T-helper 2 cell treated with Interferon-gamma antibody and Interleukin-4, amounts not matched to agents 5 μg/mL and 100 μg/mL, for 36 hours (primary cell): Measurements from ENCODE around the gene SAFB2.
"Not testable (repeated sequence)": the region's sequence is repeated elsewhere in the genome, so short reads cannot be mapped to it uniquely, and the experiment has no call there.

ENCODE experiments used
- DNase-seq: peaks from one replicate; pipeline ENCODE4 v3.0.0; 2021; ENCODE audit warnings: low spot score
- H3K27ac Mint-ChIP-seq: one replicate; pipeline ENCODE4 v1.8.0; 2021; ENCODE audit warnings: mild to moderate bottlenecking, mixed read lengths
- H3K27me3 Mint-ChIP-seq: one replicate; pipeline ENCODE4 v1.8.0; 2021; ENCODE audit warnings: low read depth, mixed read lengths
- H3K36me3 Mint-ChIP-seq: one replicate; pipeline ENCODE4 v1.8.0; 2021; ENCODE audit warnings: low read depth, mixed read lengths
- H3K4me1 Mint-ChIP-seq: one replicate; pipeline ENCODE4 v1.8.0; 2021; ENCODE audit warnings: low read depth, mixed read lengths
- H3K4me3 Mint-ChIP-seq: one replicate; pipeline ENCODE4 v1.8.0; 2022; ENCODE audit warnings: mild to moderate bottlenecking, moderate library complexity, mixed read lengths
- H3K9me3 Mint-ChIP-seq: one replicate; pipeline ENCODE4 v1.8.0; 2021; ENCODE audit warnings: mixed read lengths

The SAFB2 gene

DNA sequence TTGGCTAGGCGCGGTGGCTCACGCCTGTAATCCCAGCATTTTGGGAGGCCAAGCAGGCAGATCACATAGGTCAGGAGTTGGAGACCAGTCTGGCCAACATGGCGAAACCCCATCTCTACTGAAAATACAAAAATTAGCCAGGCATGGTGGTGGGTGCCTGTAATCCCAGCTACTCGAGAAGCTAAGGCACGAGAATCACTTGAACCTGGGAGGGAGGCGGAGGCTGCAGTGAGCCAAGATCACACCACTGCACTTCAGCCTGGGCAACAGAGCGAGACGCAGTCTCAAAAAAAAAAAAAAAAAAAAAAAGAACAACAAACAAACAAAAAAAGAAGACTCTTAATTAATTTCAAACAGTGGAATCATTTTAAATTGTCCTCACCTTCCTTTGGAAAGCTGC, 13.8 kb downstream of the SAFB2 start:
- H3K4me1 Mint-ChIP-seq, H3K4me3 Mint-ChIP-seq, H3K27ac Mint-ChIP-seq, DNase-seq, H3K9me3 Mint-ChIP-seq, H3K27me3 Mint-ChIP-seq: not testable (repeated sequence)
- H3K36me3 Mint-ChIP-seq, result peaks cover 73% of the 10 kb centered on the region

DNA sequence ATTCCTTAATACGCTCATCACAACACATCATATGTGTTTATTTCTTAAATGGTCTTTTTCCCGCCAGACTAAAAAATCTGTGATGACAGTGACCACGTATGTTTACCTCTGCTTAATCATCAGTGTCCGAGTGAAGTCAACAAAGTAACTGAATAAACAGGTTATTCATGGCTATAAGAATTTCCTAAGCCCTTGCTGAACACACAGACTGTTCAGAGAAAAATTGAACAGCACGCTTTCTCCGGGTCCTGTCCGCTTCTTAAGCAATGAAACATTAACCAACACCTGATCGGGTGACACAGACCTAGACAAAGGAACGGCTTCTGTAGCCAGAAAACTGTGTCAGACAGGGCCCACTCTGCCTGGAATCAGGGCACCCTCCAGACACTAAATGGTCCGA, 14.3 kb downstream of the SAFB2 start:
- DNase-seq, result no peak

DNA sequence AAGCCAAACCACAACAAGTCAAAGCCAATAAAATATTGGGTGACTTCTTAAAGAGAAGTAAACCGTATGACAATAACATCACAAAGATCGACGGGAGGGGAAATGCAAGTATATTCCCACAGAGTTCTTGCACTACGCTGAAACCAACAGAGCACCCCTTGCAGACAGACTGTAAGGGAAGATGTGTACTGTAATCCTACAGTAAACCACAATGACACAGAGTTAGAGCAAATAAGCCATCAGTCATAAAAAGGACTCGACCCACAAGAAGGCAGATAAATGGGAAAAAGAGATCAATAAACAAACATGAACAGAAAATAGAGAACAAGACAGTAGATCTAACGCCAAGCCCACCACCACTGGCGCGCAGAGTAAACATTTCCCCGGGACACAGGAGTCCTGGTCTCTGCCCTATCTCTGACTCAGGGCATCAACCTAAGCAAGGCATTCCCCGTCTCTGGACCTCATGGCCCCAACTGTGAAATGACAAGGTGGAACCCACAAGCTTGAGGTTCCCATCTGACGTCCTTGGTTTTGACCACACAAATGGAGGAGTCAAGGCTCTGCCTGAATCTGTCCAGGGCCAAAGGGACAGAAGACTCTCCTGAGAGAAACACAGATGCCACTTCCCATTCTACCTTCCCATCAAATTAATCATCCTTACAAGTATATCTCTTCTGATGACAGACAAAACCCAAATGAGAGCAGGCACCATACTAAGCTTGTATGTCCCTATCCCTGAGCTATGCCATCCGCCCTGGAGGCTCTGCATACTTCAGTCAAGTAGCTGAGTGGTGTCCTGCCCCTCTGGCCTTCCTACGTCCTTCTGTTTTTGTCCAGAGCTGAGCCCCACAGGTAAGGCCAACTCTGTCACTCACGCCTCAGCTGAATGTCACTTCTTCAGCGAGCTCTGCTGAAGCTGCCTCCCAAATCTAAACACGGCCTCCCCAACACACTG, 15.0 kb downstream of the SAFB2 start:
- Mint-ChIP-seq H3K27ac (no peak overlapping the region), H3K27me3 (no peaks in the 10 kb centered on the region), H3K4me1 (no peaks in the 10 kb centered on the region), H3K9me3 (no peaks in the 10 kb centered on the region), H3K4me3 (no peak overlapping the region), H3K36me3 (peaks cover 68% of the 10 kb centered on the region)
- no peak for DNase-seq

More for the DNA sequence above, 14.3 kb downstream of the SAFB2 start:
- Mint-ChIP-seq H3K4me1 (no peaks in the 10 kb centered on the region), H3K27me3 (no peaks in the 10 kb centered on the region), H3K9me3 (no peaks in the 10 kb centered on the region), H3K36me3 (peaks cover 73% of the 10 kb centered on the region), H3K4me3 (no peak overlapping the region), H3K27ac (no peak overlapping the region)

- no peak overlapping the region for H3K4me3 Mint-ChIP-seq
- H3K9me3 Mint-ChIP-seq, result no peaks in the 10 kb centered on the region
- peaks cover 2% of the 10 kb centered on the region for H3K4me1 Mint-ChIP-seq
- H3K27ac Mint-ChIP-seq, result no peak overlapping the region
- no peaks in the 10 kb centered on the region for H3K27me3 Mint-ChIP-seq
- DNase-seq, result no peak
- peaks cover 66% of the 10 kb centered on the region for H3K36me3 Mint-ChIP-seq
Observed at GRCh38 chr19:5605362-5605761, 17.2 kb downstream of the SAFB2 start.

DNA sequence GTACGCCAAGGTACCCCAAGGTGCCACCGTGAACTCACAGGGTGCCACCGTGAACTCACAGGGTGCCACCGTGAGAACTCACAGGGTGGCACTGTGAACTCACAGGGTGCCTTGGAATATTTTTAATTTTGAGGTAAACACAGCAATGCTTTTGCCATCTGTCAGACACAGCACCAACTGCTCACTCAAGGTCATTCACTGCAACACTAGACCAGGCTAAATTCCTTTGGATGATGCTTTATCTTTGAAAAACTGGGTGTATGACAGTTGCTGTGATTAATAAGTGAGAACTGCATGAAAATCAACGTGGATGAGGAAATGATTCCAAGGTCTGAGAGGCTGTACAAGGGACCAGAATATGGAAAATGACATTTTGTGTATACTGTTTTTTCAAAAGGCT, 18.9 kb downstream of the SAFB2 start:
- H3K9me3 Mint-ChIP-seq, result no peaks in the 10 kb centered on the region
- no peaks in the 10 kb centered on the region for H3K27me3 Mint-ChIP-seq
- H3K36me3 Mint-ChIP-seq, result peaks cover 69% of the 10 kb centered on the region
- H3K4me3 Mint-ChIP-seq, result no peak overlapping the region
- no peak for DNase-seq
- H3K4me1 Mint-ChIP-seq, result peaks cover 2% of the 10 kb centered on the region
- H3K27ac Mint-ChIP-seq, result no peak overlapping the region

DNA sequence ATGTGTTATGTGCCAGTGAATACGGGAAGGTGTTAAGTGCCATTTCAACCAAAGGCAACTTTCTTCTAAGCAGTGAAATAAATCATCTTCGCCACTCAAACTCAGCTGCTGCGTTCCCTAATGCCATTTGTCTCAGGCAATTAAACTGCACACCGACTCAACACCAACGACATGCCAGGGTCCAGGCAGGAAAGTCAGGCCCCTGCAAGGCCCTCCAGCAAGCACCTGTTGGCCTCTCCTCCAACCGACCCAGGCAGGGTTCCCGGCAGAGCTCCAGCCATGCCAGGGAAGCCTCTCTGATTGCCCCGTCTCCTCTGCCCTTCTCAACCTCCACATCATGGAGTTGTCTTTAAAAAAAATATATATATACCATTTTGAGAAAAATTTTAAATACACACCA, 21.8 kb downstream of the SAFB2 start:
- no peak overlapping the region for H3K4me3 Mint-ChIP-seq
- H3K9me3 Mint-ChIP-seq, result no peaks in the 10 kb centered on the region
- H3K4me1 Mint-ChIP-seq, result peaks cover 2% of the 10 kb centered on the region
- no peaks in the 10 kb centered on the region for H3K27me3 Mint-ChIP-seq
- no peak overlapping the region for H3K27ac Mint-ChIP-seq
- no peak for DNase-seq
- H3K36me3 Mint-ChIP-seq, result peaks cover 64% of the 10 kb centered on the region

- Mint-ChIP-seq H3K36me3 (peaks cover 67% of the 10 kb centered on the region), H3K4me3 (no peak overlapping the region), H3K27ac (no peak overlapping the region), H3K9me3 (no peaks in the 10 kb centered on the region), H3K27me3 (no peaks in the 10 kb centered on the region), H3K4me1 (peaks cover 3% of the 10 kb centered on the region)
- DNase-seq, result no peak
Observed at GRCh38 chr19:5595745-5596144, 26.8 kb downstream of the SAFB2 start.

- Mint-ChIP-seq H3K4me3 (no peak overlapping the region), H3K27ac (no peak overlapping the region), H3K36me3 (peaks cover 67% of the 10 kb centered on the region), H3K4me1 (peaks cover 3% of the 10 kb centered on the region), H3K9me3 (no peaks in the 10 kb centered on the region), H3K27me3 (no peaks in the 10 kb centered on the region)
- no peak for DNase-seq
Observed at GRCh38 chr19:5595129-5595528, 27.4 kb downstream of the SAFB2 start.

DNA sequence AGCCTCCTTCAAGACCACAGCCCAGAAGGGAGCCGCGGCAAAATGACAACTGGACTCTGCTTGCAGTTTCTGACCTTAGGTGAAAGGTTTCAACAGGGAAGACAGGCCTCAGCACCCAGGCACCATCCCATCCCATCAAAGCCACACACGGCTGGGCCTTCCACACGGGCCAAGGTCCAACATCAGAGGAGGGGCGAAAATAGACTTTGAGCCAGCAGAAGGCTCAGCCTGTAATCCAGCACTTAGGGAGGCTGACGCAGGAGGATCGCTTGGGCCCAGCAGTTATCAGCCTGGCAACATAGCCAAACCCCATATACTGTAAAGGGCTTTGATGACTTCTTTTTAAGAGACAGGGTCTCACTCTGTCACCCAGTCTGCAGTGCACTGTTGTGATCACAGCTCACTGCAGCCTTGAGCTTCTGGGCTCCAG, 28.0 kb downstream of the SAFB2 start:
- no peak overlapping the region for H3K27ac Mint-ChIP-seq
- H3K36me3 Mint-ChIP-seq, result peaks cover 66% of the 10 kb centered on the region

DNA sequence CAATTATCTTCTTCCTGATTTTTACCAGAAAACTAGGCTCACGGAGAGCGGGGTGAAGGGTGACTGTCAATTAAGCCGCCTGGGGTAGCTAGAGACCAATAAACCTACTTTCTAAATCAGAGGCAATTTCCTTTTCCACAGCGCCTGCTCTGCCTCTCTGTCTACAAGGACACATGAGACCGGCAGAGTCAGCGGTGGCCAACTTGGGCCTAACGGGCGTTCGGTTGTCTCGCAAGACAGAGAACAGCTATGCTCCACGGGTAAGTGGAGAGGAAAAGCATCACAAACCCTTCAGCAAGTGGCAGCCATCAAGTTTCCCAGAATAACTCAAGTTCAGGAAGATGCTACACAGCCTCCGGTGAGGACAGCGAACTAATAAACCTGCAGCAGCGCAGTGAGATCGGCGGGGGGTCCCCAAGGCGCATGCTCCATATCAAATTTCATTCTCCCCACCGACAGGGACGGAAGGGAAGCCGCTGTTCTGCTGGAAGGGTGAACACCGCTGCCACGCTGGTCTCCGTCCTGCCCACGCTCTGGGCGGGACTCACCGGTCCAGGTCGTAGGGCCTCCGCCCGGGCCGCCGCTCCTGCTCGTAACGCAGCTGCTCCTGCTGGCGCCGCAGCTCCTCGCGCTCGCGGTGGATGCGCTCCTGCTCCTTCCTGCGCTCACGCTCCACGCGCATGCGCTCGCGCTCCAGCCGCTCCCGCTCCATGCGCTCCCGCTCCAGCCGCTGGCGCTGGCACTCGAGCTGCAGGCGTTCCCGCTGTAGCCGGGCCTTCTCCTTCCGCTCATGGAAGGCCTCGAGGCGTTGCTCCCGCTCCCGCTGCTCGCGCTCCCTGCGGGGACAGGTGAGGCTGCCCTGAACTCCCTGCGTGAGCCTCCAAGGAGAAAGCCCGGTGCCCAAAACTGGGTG, 29.0 kb downstream of the SAFB2 start:
- peaks cover 3% of the 10 kb centered on the region for H3K4me1 Mint-ChIP-seq
- H3K9me3 Mint-ChIP-seq, result no peaks in the 10 kb centered on the region
- no peaks in the 10 kb centered on the region for H3K27me3 Mint-ChIP-seq
- H3K36me3 Mint-ChIP-seq, result peaks cover 64% of the 10 kb centered on the region
- H3K4me3 Mint-ChIP-seq, result no peak overlapping the region
- no peak for DNase-seq
- no peak overlapping the region for H3K27ac Mint-ChIP-seq

More for the DNA sequence above, 28.0 kb downstream of the SAFB2 start:
- peaks cover 3% of the 10 kb centered on the region for H3K4me1 Mint-ChIP-seq
- no peak for DNase-seq
- no peak overlapping the region for H3K4me3 Mint-ChIP-seq
- no peaks in the 10 kb centered on the region for H3K27me3 Mint-ChIP-seq
- no peaks in the 10 kb centered on the region for H3K9me3 Mint-ChIP-seq

DNA sequence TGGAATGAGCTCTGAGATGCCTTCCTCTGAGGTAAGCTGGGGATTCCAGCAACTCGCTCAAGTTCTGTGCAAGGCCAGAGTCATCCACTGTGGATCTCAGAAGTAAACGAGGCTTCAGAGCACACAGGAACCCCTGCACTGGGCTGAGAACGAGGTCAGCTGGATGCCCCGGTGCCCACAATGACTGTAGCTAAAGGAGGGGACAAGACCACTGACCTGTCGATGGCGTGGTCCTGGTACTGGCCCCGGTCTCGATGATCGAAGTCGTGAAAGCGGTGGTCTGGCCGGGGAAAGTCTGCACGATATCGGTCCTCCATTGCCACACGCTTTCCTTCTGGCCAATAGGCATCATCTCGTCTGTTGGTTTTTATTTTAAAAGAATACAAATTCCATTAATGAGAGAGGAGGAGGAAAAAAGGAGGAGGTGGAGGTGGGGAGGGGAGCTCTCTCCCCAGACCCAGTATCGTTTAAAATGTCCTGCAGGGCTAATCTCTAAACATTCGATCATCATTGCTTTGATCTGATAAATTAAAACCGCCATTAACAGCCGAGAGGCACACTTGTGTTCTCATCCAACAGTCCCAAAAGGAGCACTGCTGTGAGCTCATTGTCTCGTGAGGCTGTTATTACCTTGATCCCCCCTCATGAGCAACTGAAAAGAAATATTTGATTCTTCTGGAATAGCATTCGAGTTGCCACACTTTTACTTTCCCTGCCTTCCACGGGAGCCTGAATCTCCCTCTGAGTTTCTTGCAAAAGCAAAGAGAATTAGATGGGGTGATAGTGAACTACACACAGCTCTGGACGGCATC, 29.8 kb downstream of the SAFB2 start:
- Mint-ChIP-seq H3K9me3 (no peaks in the 10 kb centered on the region), H3K27ac (no peak overlapping the region), H3K4me3 (no peak overlapping the region), H3K27me3 (no peaks in the 10 kb centered on the region), H3K4me1 (peaks cover 3% of the 10 kb centered on the region), H3K36me3 (peaks cover 67% of the 10 kb centered on the region)
- DNase-seq, result no peak

- DNase-seq, result no peak
- Mint-ChIP-seq H3K27me3 (no peaks in the 10 kb centered on the region), H3K9me3 (no peaks in the 10 kb centered on the region), H3K36me3 (peaks cover 64% of the 10 kb centered on the region), H3K27ac (no peak overlapping the region), H3K4me3 (no peak overlapping the region), H3K4me1 (peaks cover 3% of the 10 kb centered on the region)
Observed at GRCh38 chr19:5591476-5591875, 31.1 kb downstream of the SAFB2 start.

DNA sequence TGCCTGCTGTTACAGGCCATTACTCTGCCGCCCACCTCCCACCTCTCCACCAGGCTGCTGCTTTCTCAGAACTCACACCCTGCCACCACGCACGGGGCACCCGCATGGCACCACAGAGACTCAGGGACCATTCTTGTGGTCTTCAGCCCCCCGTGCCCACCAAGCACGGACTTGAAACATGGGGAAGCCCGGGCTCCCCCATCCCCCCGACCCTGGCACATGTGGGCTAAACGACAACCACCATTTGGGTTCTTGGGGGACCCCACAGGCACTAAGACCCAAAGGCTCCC, 31.8 kb downstream of the SAFB2 start:
- DNase-seq, result no peak
- Mint-ChIP-seq H3K36me3 (peaks cover 64% of the 10 kb centered on the region), H3K9me3 (no peaks in the 10 kb centered on the region), H3K27ac (no peak overlapping the region), H3K27me3 (no peaks in the 10 kb centered on the region), H3K4me3 (no peak overlapping the region), H3K4me1 (peaks cover 4% of the 10 kb centered on the region)
